Erythroblast (primary cell): ENCODE data around the gene ARHGAP26.

Source experiments
- GATA1 ChIP-seq: IDR thresholded peaks from 2 replicates; pipeline ENCODE4 v1.6.1; 2011; ENCODE audit warnings: low read depth, mild to moderate bottlenecking, control low read depth, low read length, moderate library complexity
- POLR2A ChIP-seq: IDR thresholded peaks from 2 replicates; pipeline ENCODE4 v1.6.1; 2011; ENCODE audit warnings: mild to moderate bottlenecking, low read length

DNA sequence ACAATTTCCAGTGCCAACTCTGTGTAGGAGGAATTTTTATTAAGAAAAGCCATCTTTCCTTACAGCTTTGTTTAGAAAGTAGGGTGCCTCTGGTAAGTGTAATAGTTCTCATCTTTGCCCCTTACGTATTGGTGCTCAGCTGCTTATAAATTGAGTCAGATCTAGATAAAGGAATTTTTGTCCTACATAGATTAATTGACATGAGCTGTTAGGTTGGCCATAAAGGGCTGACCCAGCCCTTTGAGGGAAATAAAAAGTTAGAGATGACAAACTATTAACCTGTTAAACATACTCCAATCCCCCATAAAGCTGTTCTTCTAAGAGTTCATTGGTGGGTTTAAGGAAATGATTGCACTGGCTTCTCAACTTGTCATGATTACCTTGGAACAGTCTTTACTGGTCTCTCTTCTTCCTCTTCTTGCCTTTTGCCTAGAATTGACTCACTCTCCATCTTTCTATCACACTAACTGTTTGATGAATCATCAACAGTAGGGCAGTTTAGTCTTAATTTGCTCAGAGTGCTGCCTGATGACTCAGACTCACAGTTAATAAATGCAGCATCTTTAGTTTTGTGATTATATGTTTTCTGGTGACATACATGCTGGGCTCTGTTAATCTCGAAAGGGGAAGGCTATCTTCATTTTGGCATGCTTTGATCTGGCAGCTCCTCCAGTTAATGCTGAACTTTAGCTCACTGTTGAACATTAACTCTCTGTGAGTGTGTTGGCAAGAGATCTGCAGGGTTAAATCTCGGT is 51.7 kb downstream of the ARHGAP26 start:
- TF ChIP-seq POLR2A (no peak), GATA1 (no peak)
